GM21737 (cell line): Measurements from ENCODE around the gene MS4A6E.

ENCODE experiments used
- ATAC-seq: cut with Tn5 transposase; IDR thresholded peaks from one replicate; pipeline ENCODE4 v1.9.1; 2021; ENCODE audit warnings: mild to moderate bottlenecking, moderate library complexity; ENCODE audit not compliant: unreplicated experiment

MS4A6E gene

GRCh38 chr11:60371854-60372253 lies 44.8 kb downstream of the MS4A6E start:
- ATAC-seq = no peak

GRCh38 chr11:60372767-60373166 lies 45.7 kb downstream of the MS4A6E start:
- no peak for ATAC-seq

- ATAC-seq = no peak
These were observed 48.3 kb downstream of the MS4A6E start for GRCh38 chr11:60375316-60375715.

- ATAC-seq = no peak
These were observed 49.5 kb downstream of the MS4A6E start for GRCh38 chr11:60376601-60377000.

- no peak for ATAC-seq
These were observed 50.5 kb downstream of the MS4A6E start for GRCh38 chr11:60377401-60378136.

- peak; percentile 97 for ATAC-seq
These were observed 51.3 kb downstream of the MS4A6E start, which contains the start of gene MS4A7 for GRCh38 chr11:60378354-60378753. TSS of gene MS4A7 (plus strand) at chr11:60378532. CDS start at chr11:60383142, 4,610 bp downstream.

GRCh38 chr11:60389279-60389910 lies 62.3 kb downstream of the MS4A6E start:
- peak; percentile 89 for ATAC-seq

GRCh38 chr11:60390419-60390818 lies 63.4 kb downstream of the MS4A6E start:
- no peak for ATAC-seq
